RPMI8226 (cell line): ENCODE data around the gene ADAMTSL2.

Experiments
- DNase-seq: peaks from one replicate; pipeline ENCODE4 v3.0.0-alpha.2; 2015

The ADAMTSL2 gene

DNA sequence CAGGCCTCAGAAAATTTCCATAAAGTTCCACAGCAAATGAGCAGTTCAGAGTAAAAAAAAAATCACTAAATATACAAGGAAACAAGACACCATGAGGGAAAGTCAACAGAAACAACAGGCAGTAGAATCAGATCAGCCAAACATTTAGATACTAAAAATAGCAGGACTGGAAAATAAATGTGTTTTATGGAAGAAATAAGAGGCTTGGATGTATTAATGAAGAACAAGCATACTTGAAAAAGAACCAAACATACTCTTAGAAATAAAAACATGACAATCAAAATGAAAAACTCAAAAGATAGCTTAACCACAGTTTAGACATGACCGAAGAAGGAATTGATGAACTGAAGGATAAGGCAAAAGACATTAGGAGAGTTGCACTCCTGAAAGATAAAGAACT is 32.4 kb upstream of the ADAMTSL2 start:
- DNase-seq = no peak

DNA sequence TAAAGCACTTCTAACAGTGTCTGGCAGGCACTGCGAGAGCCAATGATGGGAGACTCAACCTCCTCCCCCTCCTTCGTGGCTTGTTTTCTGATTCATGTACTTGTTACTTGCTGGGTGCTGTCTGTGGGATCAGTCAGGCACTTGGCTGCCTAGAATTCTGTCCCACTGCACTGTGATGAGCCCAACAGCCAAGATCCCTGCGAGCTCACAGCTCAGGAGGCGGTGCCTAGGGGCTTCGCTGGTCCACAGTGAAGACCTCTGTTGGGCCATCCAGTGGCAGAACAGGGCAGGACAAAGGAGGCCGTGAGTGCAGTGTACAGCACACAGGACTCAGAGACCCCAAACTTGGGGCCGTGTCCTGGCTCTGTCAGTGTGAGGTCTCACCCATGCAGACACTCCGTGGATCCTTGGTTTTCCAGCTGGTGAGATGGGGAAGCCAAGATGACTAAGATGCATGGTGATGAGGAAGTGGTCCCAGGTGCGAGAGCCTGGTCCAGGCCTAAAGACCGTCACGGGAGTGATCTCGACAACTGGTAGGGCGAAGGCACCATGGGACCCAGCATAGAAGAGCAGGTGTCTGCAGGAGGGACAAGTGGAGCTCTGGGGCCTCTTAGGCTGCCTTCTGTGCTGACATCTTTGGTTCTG is 29.2 kb upstream of the ADAMTSL2 start:
- DNase-seq = no peak

DNA sequence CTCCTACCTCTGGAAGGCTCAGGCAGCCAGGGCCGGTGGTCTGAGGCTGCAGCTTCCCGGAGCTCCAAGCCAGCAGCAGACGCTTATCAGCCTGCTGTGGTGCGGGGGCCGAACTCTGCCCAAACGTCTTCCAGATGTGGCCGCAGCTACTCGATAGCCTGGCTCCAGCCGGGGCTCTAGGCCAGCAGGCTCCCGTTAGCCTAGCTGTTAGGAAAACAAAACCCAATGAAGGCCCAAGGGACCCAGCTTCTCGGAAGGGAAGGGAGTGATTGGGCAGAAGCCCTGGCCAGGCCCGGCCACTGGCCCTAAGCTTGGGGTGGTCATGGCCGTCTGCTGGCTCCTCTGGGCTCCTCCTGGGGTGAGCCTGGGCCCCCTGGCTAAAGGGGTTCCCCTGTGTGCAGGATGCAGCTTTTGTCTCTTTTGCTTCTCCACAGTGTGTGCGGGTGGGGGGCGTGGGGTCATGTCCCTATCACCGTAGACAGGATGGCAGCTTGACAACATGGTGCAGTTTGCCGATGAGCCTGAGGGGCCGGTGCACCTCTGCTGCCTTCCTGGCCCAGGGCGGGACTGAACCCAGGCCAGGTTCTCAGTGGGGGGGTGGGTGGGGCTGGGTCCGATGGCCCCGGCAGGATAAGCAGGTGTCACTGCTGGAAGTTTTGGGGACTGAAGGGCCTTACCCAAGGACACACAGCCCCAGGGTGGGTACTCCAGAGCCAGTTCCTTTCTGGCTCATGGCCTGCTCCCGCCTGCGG is 28.4 kb upstream of the ADAMTSL2 start:
- DNase-seq = no peak

DNA sequence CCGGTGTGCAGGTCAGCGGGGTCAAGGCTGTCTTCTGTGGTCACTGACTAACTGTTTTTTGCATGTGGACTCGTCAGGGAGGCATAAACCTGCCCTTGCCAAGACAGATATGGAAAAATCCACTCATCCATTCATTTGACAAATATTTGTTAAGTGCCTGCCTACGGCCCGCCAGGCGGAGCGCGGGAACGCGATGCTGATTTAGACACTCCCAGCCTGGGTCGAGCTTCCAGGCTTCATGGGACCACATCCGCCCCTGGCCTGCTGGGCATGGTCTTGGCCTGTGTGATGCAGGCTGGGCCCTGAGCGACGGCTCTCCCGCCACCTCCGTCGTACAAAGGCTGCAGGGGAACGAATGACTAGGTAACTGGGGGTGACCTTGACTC is 27.9 kb upstream of the ADAMTSL2 start:
- no peak for DNase-seq

DNA sequence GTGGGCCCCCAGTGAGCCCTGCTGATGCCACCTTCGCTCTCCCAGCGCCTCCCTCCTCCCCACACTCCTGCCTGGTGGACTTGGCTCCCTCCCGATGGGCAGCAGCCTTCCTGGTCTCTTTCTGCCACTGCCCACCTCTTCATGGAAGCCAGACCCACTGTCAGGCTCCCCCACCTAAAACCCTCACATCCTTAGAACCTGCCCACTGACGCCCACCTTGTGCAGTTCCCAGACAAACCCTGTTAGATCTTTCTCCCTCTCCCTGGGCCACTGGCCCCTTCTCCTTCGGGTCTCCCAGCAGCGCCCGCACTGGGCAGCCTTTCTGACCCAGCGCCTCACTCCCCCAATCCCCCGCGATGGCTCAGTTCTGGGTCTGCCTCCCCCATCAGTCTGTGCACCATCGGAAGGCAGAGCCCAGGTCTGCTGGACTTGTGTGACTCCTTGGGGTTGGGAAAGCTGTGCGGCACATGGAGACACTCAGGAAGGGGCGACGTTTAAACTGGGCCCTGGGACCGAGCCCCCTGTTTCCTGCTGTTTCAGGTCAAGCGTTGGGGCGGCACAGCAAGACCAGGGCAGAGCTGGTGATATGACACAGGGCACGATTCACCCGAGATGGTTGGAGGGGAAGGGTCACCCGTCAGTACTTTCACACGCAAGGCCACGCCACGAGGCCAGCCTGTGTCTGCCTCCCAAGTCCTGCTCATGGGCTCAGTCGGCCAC is 27.1 kb upstream of the ADAMTSL2 start:
- no peak for DNase-seq

DNA sequence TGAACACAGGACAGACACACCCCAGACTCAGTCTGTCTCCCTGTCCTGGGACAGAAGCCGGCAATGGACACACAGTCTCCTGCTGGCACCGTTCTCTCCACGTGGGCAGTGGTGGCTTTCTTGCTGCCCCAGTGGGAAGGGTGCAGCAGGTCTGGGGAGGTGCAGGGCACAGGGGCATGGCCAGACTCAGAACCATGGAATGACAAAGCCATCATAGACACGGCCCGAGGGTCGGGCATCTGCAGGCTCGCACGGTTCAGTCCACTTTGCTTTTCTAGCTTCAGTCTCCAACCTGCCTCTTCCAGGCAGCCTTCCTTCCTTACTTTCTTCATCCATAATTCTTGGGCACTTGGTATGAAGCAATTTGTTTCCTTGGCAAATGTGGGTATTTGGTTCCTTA is 26.5 kb upstream of the ADAMTSL2 start:
- DNase-seq = no peak

DNA sequence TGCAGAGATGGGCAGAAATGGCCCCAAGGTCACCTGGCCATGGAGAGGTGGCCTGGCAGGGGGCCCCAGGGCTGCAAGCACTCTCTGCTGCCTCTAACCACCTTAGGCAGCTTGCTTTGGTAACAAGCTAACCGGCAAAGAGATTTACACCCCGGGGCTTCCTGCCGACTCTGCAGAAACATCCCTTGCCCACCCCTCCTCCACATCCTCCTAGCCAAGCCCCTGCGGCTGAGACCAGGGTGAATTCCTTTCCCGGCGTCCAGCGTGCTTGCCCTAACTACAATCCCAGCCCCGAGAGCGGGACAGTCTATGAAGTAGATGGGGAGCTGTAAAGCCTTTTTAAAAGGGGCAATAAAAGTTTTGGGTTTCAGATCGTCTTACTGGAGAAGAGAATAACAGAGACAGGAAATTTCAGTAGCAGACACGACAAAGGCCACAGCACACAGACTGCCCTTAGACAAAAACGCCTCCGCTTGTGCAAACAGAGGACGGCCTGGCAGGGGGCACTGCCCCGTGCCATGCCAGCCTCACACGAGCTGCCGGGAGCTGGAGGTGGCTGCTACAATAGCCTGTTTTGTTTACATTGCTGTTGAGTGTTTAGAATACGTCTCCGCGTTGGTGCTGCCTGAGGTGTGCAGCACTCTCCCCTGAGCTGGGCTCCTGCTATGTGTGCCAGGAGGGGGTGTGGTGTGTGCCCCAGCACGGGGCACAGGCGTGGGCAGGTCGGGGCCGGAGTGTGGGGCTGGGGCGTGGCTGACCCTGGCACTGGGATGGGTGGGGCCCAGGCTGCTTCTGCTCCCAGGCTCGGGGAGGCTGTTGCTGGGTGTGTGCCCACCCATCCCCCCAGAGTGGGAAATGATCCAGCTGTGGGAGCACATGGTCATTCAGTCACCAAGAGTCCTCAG is 25.1 kb upstream of the ADAMTSL2 start:
- peak; percentile 60 for DNase-seq

DNA sequence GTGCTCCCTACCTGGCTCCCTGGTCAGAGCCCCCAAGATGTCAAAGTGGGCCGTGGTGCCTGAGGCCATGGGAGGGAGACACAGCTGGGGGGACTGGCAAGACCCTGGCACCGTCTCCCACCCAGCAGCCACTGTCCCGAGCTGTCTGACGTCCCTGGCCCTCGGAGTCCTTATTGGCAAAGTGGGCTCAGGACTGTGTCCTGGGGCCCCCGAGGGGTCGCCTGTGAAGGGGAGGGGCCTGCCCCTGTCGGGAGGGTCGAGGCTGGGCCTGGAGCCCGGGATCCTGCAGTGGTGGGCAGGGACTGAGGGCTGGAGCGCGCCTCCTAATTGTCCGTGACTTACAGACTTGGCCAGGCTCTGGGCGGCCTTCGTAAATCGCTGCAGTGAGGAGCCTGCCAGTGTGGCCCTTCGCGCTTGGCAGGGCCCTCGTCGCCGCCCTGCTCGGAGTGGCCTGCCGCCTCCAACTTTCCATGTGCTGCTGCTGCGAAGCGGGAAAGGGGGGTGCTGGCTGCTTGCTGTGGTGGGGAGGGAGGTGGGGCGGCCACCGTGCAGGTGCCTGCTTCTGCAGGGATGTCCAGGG is 23.5 kb upstream of the ADAMTSL2 start:
- no peak for DNase-seq

DNA sequence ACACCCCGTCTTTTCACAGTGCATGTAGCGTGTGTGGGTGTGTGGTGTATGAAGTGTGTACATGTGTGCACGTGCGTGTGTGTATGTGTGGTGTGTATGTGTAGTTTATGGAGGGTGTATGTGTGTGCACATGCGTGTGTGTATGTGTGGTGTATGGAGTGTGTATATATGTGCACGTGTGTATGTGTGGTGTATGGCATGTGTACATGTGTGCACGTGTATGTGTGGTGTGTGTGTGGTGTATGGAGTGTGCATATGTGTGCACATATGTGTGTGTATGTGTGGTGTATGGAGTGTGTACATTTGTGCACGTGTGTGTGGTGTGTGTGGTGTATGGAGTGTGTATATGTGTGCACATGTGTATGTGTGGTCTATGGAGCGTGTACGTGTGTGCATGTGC is 22.9 kb upstream of the ADAMTSL2 start:
- no peak for DNase-seq

DNA sequence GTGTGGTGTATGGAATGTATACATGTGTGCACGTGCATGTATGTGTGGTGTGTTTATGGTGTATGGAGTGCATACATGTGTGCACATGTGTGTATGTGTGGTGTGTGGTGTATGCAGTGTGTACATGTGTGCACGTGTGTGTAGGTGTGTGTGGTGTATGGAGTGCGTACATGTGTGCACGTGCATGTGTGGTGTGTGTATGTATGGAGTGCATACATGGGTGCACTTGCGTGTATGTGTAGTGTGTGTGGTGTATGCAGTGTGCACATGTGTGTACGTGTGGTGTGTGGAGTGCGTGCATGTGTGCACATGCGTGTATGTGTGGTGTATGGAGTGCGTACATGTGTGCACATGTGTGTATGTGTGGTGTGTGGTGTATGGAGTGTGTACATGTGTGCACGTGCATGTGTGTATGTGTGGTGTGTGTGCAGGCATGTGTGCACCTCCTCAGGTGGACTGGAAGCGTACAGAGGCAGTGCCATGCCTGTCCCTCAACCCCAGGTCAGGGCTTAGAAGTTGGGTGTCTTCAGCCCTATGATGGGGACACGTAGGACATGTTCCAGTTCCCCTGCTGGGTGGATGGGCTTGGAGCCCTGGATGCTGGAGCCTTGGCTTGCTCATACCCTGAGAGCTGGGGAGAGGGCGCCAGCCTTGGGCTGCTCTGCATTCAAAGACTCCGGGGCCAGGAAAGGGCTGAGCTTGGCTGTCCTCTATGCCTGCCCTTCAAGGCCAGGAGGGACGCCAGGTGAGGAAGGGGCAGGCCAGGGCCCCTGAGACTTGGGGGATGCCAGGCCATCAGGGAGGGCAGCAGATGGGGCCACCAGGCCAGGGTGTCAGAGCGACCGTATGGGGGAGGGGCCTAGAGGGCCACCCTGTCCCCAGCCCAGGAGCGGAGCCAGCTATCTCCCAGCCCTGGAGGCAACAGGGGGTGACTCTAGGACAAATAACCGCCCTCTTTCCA is 22.0 kb upstream of the ADAMTSL2 start:
- DNase-seq = no peak

DNA sequence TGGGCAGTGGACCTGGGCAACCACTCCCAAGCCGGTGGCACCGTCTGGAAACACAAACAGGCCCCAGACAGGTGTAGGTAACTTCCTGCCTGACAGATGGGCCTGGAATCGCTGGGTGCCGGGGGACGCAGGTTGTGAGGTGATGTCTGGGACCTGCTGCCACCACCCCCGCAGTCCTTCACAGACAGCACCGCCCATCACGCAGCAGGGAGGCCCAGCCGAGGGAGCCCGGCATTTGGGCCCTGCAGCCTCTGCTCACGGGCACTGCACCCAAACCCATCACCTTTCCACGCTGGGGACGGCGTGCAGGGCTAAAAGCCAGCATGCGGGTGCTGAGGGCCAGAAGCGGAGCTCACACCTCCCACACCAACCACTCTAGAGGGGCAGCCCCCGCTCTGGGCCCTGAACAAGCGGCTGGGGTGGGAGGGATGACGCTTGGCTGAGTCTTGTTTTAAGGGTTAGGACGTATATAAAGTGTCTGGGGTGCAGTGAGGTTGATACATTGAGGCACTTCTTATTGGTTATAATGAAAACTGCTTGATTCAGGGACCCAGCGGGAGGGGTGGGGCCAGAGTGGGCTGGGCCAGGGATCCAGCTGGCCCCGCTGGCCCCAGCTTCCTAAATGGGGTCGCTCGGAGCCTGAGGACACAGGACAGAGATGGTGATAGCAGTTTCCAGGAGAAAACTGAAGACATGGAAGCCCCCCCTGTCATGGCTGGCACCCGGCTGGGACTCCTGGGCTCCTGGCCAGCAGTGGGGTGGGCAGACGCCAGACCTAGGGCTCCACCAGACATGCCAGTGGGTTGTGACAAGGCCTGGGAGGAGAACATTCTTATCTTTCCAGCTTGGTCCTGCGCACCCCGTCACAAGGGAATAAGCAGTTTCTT is 21.0 kb upstream of the ADAMTSL2 start:
- no peak for DNase-seq

DNA sequence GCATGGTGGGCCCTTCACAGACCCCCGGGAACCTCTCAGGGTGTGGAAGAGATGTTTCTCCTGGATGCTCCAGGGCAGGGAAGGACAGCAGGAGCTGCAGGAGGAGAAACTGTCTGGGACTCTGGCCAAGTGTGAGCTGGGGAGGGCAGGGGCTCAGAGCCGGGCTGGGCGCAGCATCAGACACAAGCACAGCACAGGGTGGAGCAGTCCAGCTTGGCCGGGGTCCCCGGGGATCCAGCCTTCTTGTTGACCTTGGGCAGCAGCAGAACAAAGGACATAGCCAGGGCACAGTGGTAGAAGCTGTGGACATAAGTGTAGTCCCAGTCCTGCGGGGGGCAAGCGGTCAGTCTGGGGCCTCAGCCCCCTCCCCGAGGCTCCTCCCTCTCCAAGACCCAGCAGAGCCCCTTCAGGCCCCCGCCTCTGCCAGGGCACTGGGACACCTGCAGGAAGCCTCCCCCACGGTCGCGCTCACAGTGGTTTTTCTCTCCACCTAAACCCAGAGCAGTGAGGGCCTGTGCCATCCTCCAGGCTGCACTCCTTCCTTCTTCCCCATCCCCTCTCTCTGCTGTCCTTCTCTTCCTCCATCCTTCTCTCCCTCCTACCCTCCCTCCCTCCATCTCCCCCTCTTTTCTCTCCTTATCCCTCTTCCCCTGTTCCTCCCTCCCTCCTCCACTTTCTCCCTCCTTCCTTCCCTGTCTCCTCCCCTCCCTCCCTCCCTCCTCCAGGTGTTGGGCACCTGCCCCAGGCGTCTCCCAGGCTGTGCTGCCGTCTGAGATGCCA is 19.9 kb upstream of the ADAMTSL2 start:
- no peak for DNase-seq

DNA sequence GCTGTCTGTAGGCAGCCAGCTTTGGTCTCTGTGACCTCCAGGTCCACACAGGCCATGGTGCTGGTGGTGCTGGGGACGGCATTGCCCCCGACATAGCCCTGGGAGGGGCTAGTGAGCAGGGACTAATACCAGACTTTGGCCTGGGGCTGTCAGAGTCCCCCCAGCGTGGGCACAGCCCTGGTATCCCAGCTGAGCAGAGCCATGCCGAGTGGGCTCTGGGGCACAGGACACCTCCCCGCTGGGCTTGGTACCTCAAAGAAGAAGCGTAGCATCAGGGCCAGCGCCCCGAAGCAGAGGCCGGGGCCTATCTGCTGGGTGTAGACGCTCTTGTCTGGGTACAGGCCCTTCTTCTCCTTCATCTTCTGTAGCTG is 19.3 kb upstream of the ADAMTSL2 start:
- no peak for DNase-seq

DNA sequence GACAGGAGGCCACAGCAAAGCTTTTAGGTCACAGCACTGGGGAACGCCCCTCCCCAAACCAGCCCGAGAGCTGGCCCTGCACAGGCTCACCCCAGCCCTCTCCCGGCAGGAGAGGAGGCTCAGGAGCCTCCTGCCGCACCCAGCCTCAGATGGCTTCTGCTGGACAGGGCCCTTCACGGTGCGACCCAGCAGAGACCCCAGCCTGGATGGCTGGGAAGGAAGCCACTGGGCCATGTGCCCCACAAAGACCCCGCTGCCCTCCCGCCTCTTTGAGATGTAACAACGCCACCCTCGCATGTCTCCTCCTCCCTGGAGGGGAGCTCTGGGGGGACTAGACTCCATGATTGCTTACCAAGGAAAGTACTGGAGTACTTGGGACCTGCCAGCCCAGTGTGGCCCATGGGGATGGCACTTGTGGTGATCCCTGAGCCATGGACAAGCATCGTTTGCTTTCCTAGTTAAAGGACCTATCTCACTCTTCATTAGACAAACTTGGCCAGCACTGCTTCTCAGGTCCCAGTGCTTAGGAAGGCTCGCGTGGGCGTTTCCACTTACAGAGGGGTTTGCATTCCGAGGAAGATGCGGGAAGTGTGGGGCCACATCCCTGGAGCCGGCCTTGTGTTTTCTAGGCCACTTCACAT is 18.8 kb upstream of the ADAMTSL2 start:
- no peak for DNase-seq

DNA sequence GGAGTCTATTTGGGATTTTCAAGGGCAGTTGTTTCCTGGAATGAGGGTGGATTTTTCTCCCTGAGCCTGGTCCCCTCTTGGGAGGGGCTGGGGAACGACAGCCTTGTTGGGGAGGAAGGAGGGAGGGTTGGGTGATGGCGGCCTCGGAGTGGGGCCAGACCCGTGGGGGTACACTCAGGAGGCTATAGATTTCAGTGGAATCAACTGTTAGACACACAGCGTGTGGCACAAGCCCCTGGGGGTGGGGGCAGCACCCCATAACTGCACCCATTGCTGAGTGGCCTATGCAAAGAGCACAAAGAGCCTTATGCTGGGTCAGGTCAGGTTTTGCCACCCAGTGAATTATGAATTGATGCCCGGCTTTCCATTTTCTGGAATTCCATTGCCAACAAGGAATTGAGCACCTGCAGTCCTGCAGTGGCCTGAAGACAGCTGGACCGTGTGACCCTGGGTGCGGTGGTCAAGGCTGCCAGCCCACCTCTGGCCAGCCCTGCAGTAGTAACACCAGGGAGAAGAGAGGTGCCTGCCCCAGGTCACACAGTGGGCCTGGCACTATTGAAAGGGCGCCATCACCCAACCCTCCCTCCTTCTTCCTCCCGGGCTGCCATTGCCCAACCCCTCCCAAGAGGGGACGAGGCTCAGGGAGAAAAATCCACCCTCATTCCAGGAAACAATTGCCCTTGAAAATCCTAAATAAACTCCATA is 18.1 kb upstream of the ADAMTSL2 start:
- DNase-seq = no peak

DNA sequence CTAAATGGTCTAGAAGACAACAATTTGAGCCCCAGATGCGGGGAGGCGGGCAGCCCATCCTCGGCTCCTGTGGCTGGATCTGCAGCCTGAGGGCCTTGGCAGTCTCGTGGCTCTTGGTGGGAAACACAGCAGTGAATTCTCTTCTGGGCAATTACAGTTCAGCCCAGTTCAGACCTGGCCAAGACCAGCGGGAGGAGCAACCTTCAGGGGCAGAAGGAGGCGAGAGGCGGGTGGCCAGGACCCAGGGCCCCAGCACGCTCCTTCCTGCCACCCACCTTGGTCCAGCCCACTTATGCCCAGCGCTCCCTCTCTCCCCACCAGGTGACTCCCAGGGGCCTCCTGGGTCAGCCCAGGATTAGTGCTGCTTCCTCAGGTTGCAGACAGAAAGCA is 17.5 kb upstream of the ADAMTSL2 start:
- no peak for DNase-seq

DNA sequence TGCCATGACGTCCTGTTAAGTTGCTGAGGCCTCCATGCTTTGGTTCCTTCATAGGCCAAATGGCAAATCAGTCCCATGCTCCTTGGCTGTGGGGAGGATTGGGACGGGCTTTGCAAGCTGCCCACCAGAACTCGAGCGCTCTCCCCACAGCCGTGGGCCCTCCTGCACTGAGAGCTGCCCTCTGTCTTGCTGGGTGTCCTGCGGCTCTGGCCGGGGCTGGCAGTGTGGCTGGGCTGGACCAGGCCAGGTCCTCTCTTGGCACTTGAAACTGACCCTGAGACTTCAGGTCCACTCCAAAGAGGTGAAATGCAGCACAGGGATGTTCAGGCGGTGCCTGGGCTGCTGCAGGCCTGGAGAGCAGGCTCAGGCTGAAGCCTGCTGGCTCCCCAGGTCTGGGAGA is 16.8 kb upstream of the ADAMTSL2 start:
- no peak for DNase-seq

DNA sequence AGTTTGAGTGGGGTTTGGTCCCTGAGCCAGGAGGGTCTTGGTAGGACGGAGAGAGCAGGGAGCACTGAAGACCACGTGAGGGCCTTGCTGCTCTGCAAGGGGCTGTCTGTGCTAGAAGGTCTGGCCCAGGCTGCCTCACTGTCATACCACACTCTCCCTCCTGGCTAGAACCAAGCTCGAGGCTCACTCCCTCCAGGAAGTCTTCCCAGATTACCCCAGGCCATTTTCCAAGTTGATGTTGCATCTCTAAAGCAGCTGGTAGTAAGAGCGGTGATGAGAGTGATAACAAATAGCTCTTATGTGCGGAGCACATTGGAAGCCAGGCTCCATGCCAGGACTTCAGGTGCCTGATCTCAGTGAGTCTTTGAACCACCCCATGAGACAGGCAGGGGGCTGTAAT is 16.3 kb upstream of the ADAMTSL2 start:
- DNase-seq = no peak
